Hematopoietic multipotent progenitor cell (in vitro differentiated cells): ENCODE measurements around the gene GPR137. TPM values are rescaled to one million over a fixed set of nuclear protein-coding genes. Genes with fewer than 3 reads are reported as not detected.

Experiments used
- DNase-seq, 3 donors: peaks; one replicate each; pipeline ENCODE4 v3.0.0-alpha.2; 2011 to 2015; ENCODE audit warnings: low read depth in 2 of 3, low spot score in 2 of 3
- small RNA-seq: library from RNA; depleted of rRNA; stranded (forward); fragments of <200 nt; gene quantifications from one replicate; pipeline ENCODE3, GENCODE V24; 2012
- total RNA-seq: library from RNA; depleted of rRNA; stranded (reverse); fragments of >200 nt; gene quantifications from one replicate; pipeline ENCODE4 v1.2.3, GENCODE V29; 2012

GPR137 gene
- total RNA-seq, 1 donor, result 15.1 TPM

DNA sequence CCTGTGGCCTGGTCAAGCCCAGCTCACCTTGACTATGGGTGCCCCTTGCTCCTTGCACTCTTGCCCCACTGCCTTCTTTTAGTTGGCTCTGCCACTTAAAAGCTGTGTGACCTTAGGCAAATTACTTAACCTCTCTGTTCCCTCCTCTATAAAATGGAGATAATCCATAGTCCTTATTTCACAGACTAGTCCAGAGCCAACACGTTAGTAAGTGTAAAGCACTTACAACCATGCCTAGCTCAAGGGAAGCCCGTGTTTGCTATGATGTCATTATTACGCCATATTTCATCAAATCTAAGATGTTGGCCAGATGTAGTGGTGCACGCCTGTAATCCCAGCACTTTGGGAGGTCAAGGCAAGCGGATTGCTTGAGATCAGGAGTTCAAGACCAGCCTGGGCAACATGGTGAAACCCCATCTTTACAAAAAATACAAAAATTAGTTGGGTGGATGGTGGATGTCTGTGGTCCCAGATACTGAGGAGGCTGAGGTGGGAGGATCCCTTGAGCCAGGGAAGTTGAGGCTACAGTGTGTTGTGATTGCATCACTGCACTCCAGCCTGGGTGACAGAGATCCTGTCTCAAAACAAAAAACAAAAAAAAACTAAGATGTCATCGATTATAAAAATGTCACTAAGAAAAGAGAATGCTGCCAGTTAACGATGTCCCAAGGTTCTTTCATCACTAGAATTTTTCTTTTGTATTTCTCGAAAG, 52.0 kb downstream of the GPR137 start:
- DNase-seq, result no peak

- DNase-seq, result no peak
These were observed 53.1 kb downstream of the GPR137 start for GRCh38 chr11:64338716-64339115.

Small RNA genes lying within 50 kb of the gene (small RNA-seq; reads per million reads assigned to genes)
- gene RF00019, result not detected

Other genes with a start within 250 kb of the GPR137 start
- gene FLRT1, start 249.9 kb upstream of the GPR137 start, total RNA-seq, result under 0.01 TPM
- 22.4 TPM for gene MACROD1, start 119.7 kb upstream of the GPR137 start, total RNA-seq
- gene STIP1, start 99.7 kb upstream of the GPR137 start, total RNA-seq, result 77.3 TPM
- gene FERMT3, start 79.1 kb upstream of the GPR137 start, total RNA-seq, result 221 TPM
- gene TRPT1, start 59.7 kb upstream of the GPR137 start, total RNA-seq, result 33.1 TPM
- 60.1 TPM for gene NUDT22, start 59.6 kb upstream of the GPR137 start, total RNA-seq
- gene DNAJC4, start 55.3 kb upstream of the GPR137 start, total RNA-seq, result 44.7 TPM
- 15.9 TPM for gene VEGFB, start 51.3 kb upstream of the GPR137 start, total RNA-seq
- 36.6 TPM for gene FKBP2, start 44.8 kb upstream of the GPR137 start, total RNA-seq
- 77.0 TPM for gene PPP1R14B, start 38.9 kb upstream of the GPR137 start, total RNA-seq
- 25.9 TPM for gene PLCB3, start 34.3 kb upstream of the GPR137 start, total RNA-seq
- 32.6 TPM for gene BAD, start 1.2 kb upstream of the GPR137 start, total RNA-seq
- under 0.01 TPM for gene KCNK4, start 5.5 kb downstream of the GPR137 start, total RNA-seq
- gene CATSPERZ, start 14.5 kb downstream of the GPR137 start, total RNA-seq, result not detected
- gene ESRRA, start 19.7 kb downstream of the GPR137 start, total RNA-seq, result 19.9 TPM
- 203 TPM for gene TRMT112, start 31.7 kb downstream of the GPR137 start, total RNA-seq
- gene PRDX5, start 32.3 kb downstream of the GPR137 start, total RNA-seq, result 103 TPM
- gene CCDC88B, start 54.4 kb downstream of the GPR137 start, total RNA-seq, result 21.3 TPM
- gene RPS6KA4, start 73.3 kb downstream of the GPR137 start, total RNA-seq, result 59.0 TPM